ENCODE data around the gene POLR3A. TPM values are rescaled to one million over a fixed set of nuclear protein-coding genes. Genes with fewer than 3 reads are reported as not detected.

The POLR3A gene
- total RNA-seq, 2 experiments from 2014 or later = 6.7 to 6.9 TPM

DNA sequence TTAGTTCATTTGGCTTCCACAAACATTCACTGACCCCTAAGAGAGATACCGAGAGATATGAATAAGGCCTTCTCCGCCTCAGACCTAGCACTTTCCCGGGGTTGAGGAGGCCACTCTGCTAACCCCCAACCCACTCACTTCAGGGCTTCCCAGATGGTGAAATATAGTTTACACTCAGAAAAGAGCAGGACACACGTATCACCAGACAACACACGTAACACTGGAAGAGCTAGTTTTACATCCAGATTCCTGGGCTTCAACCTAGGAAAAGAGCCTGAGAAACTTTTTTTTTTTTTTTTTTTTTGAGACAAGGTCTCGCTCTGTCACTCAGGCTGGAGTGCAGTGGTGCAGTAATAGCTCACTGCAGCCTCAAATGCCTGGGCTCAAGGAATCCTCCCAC is 87.5 kb downstream of the POLR3A start:
- TF ChIP-seq, protein P1, sequence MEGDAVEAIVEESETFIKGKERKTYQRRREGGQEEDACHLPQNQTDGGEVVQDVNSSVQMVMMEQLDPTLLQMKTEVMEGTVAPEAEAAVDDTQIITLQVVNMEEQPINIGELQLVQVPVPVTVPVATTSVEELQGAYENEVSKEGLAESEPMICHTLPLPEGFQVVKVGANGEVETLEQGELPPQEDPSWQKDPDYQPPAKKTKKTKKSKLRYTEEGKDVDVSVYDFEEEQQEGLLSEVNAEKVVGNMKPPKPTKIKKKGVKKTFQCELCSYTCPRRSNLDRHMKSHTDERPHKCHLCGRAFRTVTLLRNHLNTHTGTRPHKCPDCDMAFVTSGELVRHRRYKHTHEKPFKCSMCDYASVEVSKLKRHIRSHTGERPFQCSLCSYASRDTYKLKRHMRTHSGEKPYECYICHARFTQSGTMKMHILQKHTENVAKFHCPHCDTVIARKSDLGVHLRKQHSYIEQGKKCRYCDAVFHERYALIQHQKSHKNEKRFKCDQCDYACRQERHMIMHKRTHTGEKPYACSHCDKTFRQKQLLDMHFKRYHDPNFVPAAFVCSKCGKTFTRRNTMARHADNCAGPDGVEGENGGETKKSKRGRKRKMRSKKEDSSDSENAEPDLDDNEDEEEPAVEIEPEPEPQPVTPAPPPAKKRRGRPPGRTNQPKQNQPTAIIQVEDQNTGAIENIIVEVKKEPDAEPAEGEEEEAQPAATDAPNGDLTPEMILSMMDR (IDR thresholded peaks at IDR 0.05) = no peak
- DNase-seq (no peak), ATAC-seq (ENCODE audit: poor library complexity) (no peak)
- Histone ChIP-seq H3K4me1 (ENCODE audit: insufficient read depth, low read length) (no peaks in the 10 kb centered on the region), H3K9me3 (ENCODE audit: control insufficient read depth in 1 of 2, insufficient read depth in 1 of 2, low read length in 2 of 2) (no peaks in the 10 kb centered on the region), H3K4me3 (ENCODE audit: low read length) (no peak overlapping the region), H3K36me3 (ENCODE audit: insufficient read depth, low read length) (no peaks in the 10 kb centered on the region), H3K27ac (ENCODE audit: low read depth in 1 of 2, low read length in 2 of 2) (no peak overlapping the region), H3K27me3 (ENCODE audit: control insufficient read depth in 1 of 2, insufficient read depth in 2 of 2, low read length in 2 of 2) (no peaks in the 10 kb centered on the region)
- Mint-ChIP-seq H3K36me3 (ENCODE audit: low read depth) (no peaks in the 10 kb centered on the region), H3K27me3 (peaks cover 25% of the 10 kb centered on the region), H3K4me1 (ENCODE audit: low read depth) (no peaks in the 10 kb centered on the region), H3K4me3 (no peak overlapping the region), H3K9me3 (no peaks in the 10 kb centered on the region), H3K27ac (no peak overlapping the region)
- intact Hi-C loops (cut with DNase I, micrococcal nuclease) = no loop called here
- POLR2A ChIA-PET = no interaction called here
- CTCF ChIA-PET = no interaction called here

DNA sequence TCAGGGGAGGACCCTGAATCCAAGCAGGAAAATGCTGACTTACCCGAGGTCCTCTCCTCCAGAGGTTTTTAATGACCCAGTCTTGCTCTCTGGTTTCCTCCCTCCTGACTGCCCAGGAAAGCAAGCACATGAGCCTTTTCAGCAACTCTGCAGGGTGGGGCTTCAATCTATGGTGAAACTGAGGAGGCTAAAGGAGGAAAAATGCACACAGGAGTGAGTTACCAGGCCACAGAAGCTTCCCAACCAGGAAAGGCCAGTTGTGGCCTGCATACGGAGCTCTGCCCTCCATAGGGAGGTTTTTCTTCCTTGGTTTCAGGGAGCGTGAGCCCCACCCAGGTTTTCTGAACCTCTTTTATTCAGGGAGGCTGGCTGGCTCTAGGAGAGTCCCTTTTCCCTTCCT is 88.7 kb downstream of the POLR3A start:
- no peak overlapping the region for H3K27ac Mint-ChIP-seq
- no peak for ATAC-seq (ENCODE audit: poor library complexity)
- ChIA-PET CTCF (no interaction called here), POLR2A (no interaction called here)
- DNase-seq = no peak
- TF ChIP-seq, protein P1 (IDR thresholded peaks at IDR 0.05) = no peak
- H3K4me1 Mint-ChIP-seq (ENCODE audit: low read depth) = no peaks in the 10 kb centered on the region
- H3K4me3 ChIP-seq (ENCODE audit: low read length) = no peak overlapping the region
- no peaks in the 10 kb centered on the region for H3K9me3 ChIP-seq (ENCODE audit: control insufficient read depth in 1 of 2, insufficient read depth in 1 of 2, low read length in 2 of 2)
- H3K27ac ChIP-seq (ENCODE audit: low read depth in 1 of 2, low read length in 2 of 2) = no peak overlapping the region
- H3K4me3 Mint-ChIP-seq = no peak overlapping the region
- no peaks in the 10 kb centered on the region for H3K36me3 Mint-ChIP-seq (ENCODE audit: low read depth)
- H3K27me3 ChIP-seq (ENCODE audit: control insufficient read depth in 1 of 2, insufficient read depth in 2 of 2, low read length in 2 of 2) = no peaks in the 10 kb centered on the region
- no peaks in the 10 kb centered on the region for H3K9me3 Mint-ChIP-seq
- intact Hi-C loops (cut with DNase I, micrococcal nuclease) = no loop called here
- H3K4me1 ChIP-seq (ENCODE audit: insufficient read depth, low read length) = no peaks in the 10 kb centered on the region
- H3K27me3 Mint-ChIP-seq = peaks cover 19% of the 10 kb centered on the region
- no peaks in the 10 kb centered on the region for H3K36me3 ChIP-seq (ENCODE audit: insufficient read depth, low read length)

DNA sequence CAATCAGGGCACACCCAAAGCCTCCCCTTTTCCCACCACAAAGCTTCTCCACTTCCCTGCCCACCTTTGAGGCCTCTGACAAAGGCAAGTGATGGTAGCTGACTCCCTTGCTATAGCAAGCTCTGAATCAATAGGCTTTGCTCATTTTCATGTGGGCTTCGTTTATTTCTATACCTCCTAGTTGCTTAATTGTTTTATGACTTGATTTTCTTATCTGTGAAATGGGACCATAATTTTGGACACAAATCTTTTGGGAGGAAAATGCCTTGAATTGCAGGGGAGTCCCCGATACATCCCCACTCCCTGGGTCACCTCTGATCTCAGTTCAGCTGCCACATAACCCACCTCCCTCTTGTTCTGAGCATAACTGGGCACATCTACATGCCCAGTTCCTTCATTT is 89.1 kb downstream of the POLR3A start:
- CTCF ChIA-PET = no interaction called here
- Mint-ChIP-seq H3K27ac (no peak overlapping the region), H3K9me3 (no peaks in the 10 kb centered on the region), H3K36me3 (ENCODE audit: low read depth) (no peaks in the 10 kb centered on the region), H3K27me3 (peaks cover 19% of the 10 kb centered on the region), H3K4me1 (ENCODE audit: low read depth) (no peaks in the 10 kb centered on the region), H3K4me3 (no peak overlapping the region)
- Histone ChIP-seq H3K4me1 (ENCODE audit: insufficient read depth, low read length) (no peaks in the 10 kb centered on the region), H3K36me3 (ENCODE audit: insufficient read depth, low read length) (no peaks in the 10 kb centered on the region), H3K27me3 (ENCODE audit: control insufficient read depth in 1 of 2, insufficient read depth in 2 of 2, low read length in 2 of 2) (no peaks in the 10 kb centered on the region), H3K9me3 (ENCODE audit: control insufficient read depth in 1 of 2, insufficient read depth in 1 of 2, low read length in 2 of 2) (no peaks in the 10 kb centered on the region), H3K27ac (ENCODE audit: low read depth in 1 of 2, low read length in 2 of 2) (no peak overlapping the region), H3K4me3 (ENCODE audit: low read length) (no peak overlapping the region)
- TF ChIP-seq, protein P1 (IDR thresholded peaks at IDR 0.05) = no peak
- ATAC-seq (ENCODE audit: poor library complexity) (no peak), DNase-seq (no peak)
- intact Hi-C loops (cut with DNase I, micrococcal nuclease) = no loop called here
- POLR2A ChIA-PET = no interaction called here

Measured in CD4-positive, alpha-beta T cell (primary cell).